H1 (cell line): ENCODE measurements around the gene CTNNA3. TPM values are rescaled to one million over a fixed set of nuclear protein-coding genes. Genes with fewer than 3 reads are reported as not detected.

Experiments used
- CTCF ChIA-PET: fragments of 300-600 bp; sonication (Branson Sonifier 250); formaldehyde crosslinking; loops from one replicate; lab custom pipeline; 2021; ENCODE audit not compliant: partially characterized antibody; lab: Charles Lee
- POLR2A ChIA-PET: fragments of 300-600 bp; sonication (Branson Sonifier 250); formaldehyde crosslinking; loops from one replicate; lab custom pipeline; 2021; ENCODE audit warnings: inconsistent platforms; ENCODE audit not compliant: partially characterized antibody; lab: Charles Lee
- DNase-seq, 2 experiments: peaks; one replicate each; pipeline versions ENCODE4 v3.0.0 to v3.0.0-alpha.2; 2010 to 2022; ENCODE audit warnings: low spot score in 2 of 2, low read depth in 1 of 2, mixed read lengths in 1 of 2
- FAIRE-seq: peaks from 2 replicates; lab custom pipeline; 2011; peaks lifted over from hg19 to GRCh38; lab: Jason Lieb, UNC
- H2AFZ ChIP-seq: 2 replicates; pipeline ENCODE4 v1.8.1; 2012; ENCODE audit warnings: low read length, inconsistent platforms
- H2AK5ac ChIP-seq: 2 replicates; pipeline ENCODE4 v1.6.1; 2013; ENCODE audit warnings: low read depth, low read length
- H2BK120ac ChIP-seq: replicated peaks from 2 replicates; pipeline ENCODE3; 2013; ENCODE audit warnings: low read depth, low read length, inconsistent platforms
- H2BK12ac ChIP-seq: 2 replicates; pipeline ENCODE4 v1.6.1; 2013; ENCODE audit warnings: low read depth, low read length
- H2BK15ac ChIP-seq: 2 replicates; pipeline ENCODE4 v1.6.1; 2013; ENCODE audit warnings: low read length
- H2BK20ac ChIP-seq: 2 replicates; pipeline ENCODE4 v1.6.1; 2013; ENCODE audit warnings: low read length
- H2BK5ac ChIP-seq: 2 replicates; pipeline ENCODE4 v1.6.1; 2013; ENCODE audit warnings: low read depth, low read length
- H3K14ac ChIP-seq: 2 replicates; pipeline ENCODE4 v1.6.1; 2013; ENCODE audit warnings: inconsistent platforms; ENCODE audit not compliant: insufficient read length
- H3K18ac ChIP-seq: 2 replicates; pipeline ENCODE4 v1.6.1; 2013; ENCODE audit warnings: low read length; ENCODE audit errors: extremely low read depth
- H3K23ac ChIP-seq: 2 replicates; pipeline ENCODE4 v1.6.1; 2013; ENCODE audit warnings: inconsistent platforms; ENCODE audit not compliant: insufficient read length
- H3K23me2 ChIP-seq: 2 replicates; pipeline ENCODE4 v1.6.1; 2013; ENCODE audit warnings: low read depth, low read length
- H3K27ac ChIP-seq: 2 replicates; pipeline ENCODE4 v1.6.1; 2011; ENCODE audit warnings: low read depth, low read length, inconsistent platforms
- H3K27me3 ChIP-seq, 4 experiments: replicated peaks in 1 of 4; 1 replicate in 1 of 4; 2 replicates in 3 of 4; pipeline versions ENCODE4 v1.6.1 to v1.8.1; 2011 to 2013; ENCODE audit warnings: low read length in 3 of 4, mild to moderate bottlenecking in 3 of 4, inconsistent platforms in 2 of 4, mixed read lengths in 2 of 4, moderate library complexity in 1 of 4; ENCODE audit not compliant: control insufficient read depth in 3 of 4, insufficient read depth in 3 of 4; ENCODE audit errors: extremely low read depth in 1 of 4
- H3K36me3 ChIP-seq, 4 experiments: 2 replicates each; pipeline versions ENCODE4 v1.6.1 to v1.8.1; 2011 to 2013; ENCODE audit warnings: mild to moderate bottlenecking in 4 of 4, low read length in 3 of 4, moderate library complexity in 2 of 4, control low read depth in 1 of 4, inconsistent platforms in 1 of 4; ENCODE audit not compliant: insufficient read depth in 4 of 4, control insufficient read depth in 2 of 4
- H3K4ac ChIP-seq: replicated peaks from 2 replicates; pipeline ENCODE3; 2013; ENCODE audit warnings: low read length, low read depth, mixed read lengths, inconsistent platforms; ENCODE audit not compliant: insufficient read length
- H3K4me1 ChIP-seq, 4 experiments: replicated peaks in 1 of 4; 1 replicate in 1 of 4; 2 replicates in 3 of 4; pipeline versions ENCODE4 v1.6.1 to v1.8.1; 2011 to 2013; ENCODE audit warnings: low read length in 3 of 4, inconsistent platforms in 2 of 4, mixed read lengths in 1 of 4; ENCODE audit not compliant: insufficient read depth in 4 of 4, control insufficient read depth in 3 of 4
- H3K4me2 ChIP-seq, 2 experiments: 2 replicates each; pipeline versions ENCODE4 v1.6.1 to v1.8.1; 2011 to 2013; ENCODE audit warnings: low read depth in 2 of 2, low read length in 2 of 2, control low read depth in 1 of 2, inconsistent platforms in 1 of 2, mild to moderate bottlenecking in 1 of 2; ENCODE audit not compliant: insufficient read depth in 1 of 2
- H3K4me3 ChIP-seq, 4 experiments: fragments of 200-600, 300-600 bp in 1 of 4; sonication (generic), shearing (Covaris generic), sonication (Bioruptor Twin) in 1 of 4; 2 replicates each; pipeline versions ENCODE4 v1.5.1 to v1.8.1; 2011 to 2016; ENCODE audit warnings: low read length in 4 of 4, low read depth in 3 of 4, control low read depth in 2 of 4, inconsistent platforms in 2 of 4, mild to moderate bottlenecking in 2 of 4, mixed read lengths in 1 of 4, moderate library complexity in 1 of 4; ENCODE audit not compliant: insufficient read depth in 2 of 4; ENCODE audit errors: extremely low read depth in 1 of 4
- H3K56ac ChIP-seq: replicated peaks from 2 replicates; pipeline ENCODE3; 2013; ENCODE audit warnings: low read depth, mild to moderate bottlenecking, mixed read lengths, low read length, inconsistent platforms; ENCODE audit not compliant: insufficient read length
- H3K79me1 ChIP-seq: 2 replicates; pipeline ENCODE4 v1.6.1; 2013; ENCODE audit warnings: low read depth, low read length, control low read depth
- H3K79me2 ChIP-seq, 2 experiments: 2 replicates each; pipeline versions ENCODE4 v1.6.1 to v1.8.1; 2012 to 2013; ENCODE audit warnings: low read length in 2 of 2, mild to moderate bottlenecking in 2 of 2, inconsistent platforms in 1 of 2; ENCODE audit not compliant: insufficient read depth in 2 of 2, control insufficient read depth in 1 of 2
- H3K9ac ChIP-seq, 4 experiments: replicated peaks in 1 of 4; 1 replicate in 1 of 4; 2 replicates in 3 of 4; pipeline versions ENCODE4 v1.6.1 to v1.8.1; 2011 to 2013; ENCODE audit warnings: low read depth in 3 of 4, low read length in 3 of 4, control low read depth in 2 of 4, mild to moderate bottlenecking in 2 of 4, moderate library complexity in 2 of 4, inconsistent platforms in 1 of 4; ENCODE audit errors: extremely low read depth in 1 of 4
- H3K9me3 ChIP-seq, 2 experiments: 2 replicates each; pipeline versions ENCODE4 v1.6.1 to v1.8.1; 2012 to 2013; ENCODE audit warnings: mild to moderate bottlenecking in 2 of 2, moderate library complexity in 2 of 2, control low read depth in 1 of 2, inconsistent platforms in 1 of 2, low read depth in 1 of 2, low read length in 1 of 2, mixed read lengths in 1 of 2; ENCODE audit not compliant: insufficient read depth in 2 of 2
- H4K20me1 ChIP-seq, 2 experiments: replicated peaks in 1 of 2; 2 replicates each; pipeline versions ENCODE3 to v1.8.1; 2011 to 2013; ENCODE audit warnings: inconsistent platforms in 2 of 2, low read length in 2 of 2, mild to moderate bottlenecking in 1 of 2; ENCODE audit not compliant: insufficient read depth in 2 of 2, control insufficient read depth in 1 of 2
- H4K5ac ChIP-seq: 2 replicates; pipeline ENCODE4 v1.6.1; 2013; ENCODE audit warnings: low read length, low read depth, mixed read lengths, inconsistent platforms; ENCODE audit not compliant: insufficient read length
- H4K8ac ChIP-seq: 2 replicates; pipeline ENCODE4 v1.8.0; 2013; ENCODE audit warnings: mild to moderate bottlenecking, moderate library complexity, low read length, inconsistent platforms; ENCODE audit not compliant: insufficient read depth; ENCODE audit errors: extremely low read depth
- H4K91ac ChIP-seq: replicated peaks from 2 replicates; pipeline ENCODE3; 2013; ENCODE audit warnings: low read length, mixed read lengths, inconsistent platforms; ENCODE audit not compliant: insufficient read length
- ATF3 ChIP-seq: IDR thresholded peaks from 2 replicates; pipeline ENCODE4 v1.6.1; 2011; ENCODE audit warnings: low read depth, mild to moderate bottlenecking, low read length; ENCODE audit not compliant: insufficient read depth
- BCL11A ChIP-seq, 2 experiments: IDR thresholded peaks; one replicate each; pipeline ENCODE4 v1.6.1; 2011; ENCODE audit warnings: low read depth in 2 of 2, low read length in 2 of 2, mild to moderate bottlenecking in 2 of 2
- EZH2 ChIP-seq: fragments of 200-600 bp; sonication (generic); IDR thresholded peaks from 2 replicates; pipeline ENCODE4 v1.7.1; 2012; ENCODE audit warnings: low read depth, mild to moderate bottlenecking, moderate library complexity, low read length, inconsistent platforms; ENCODE audit not compliant: severe bottlenecking
- JUN ChIP-seq: IDR thresholded peaks from 2 replicates; pipeline ENCODE4 v1.6.1; 2011; ENCODE audit warnings: low read depth, mild to moderate bottlenecking, improper control_type of control experiment, low read length
- JUND ChIP-seq: IDR thresholded peaks from 2 replicates; pipeline ENCODE4 v1.6.1; 2011; ENCODE audit warnings: mild to moderate bottlenecking, improper control_type of control experiment, low read length
- RAD21 ChIP-seq, 2 experiments: IDR thresholded peaks in 1 of 2; conservative IDR thresholded peaks in 1 of 2; 2 replicates each; pipeline ENCODE4 v1.6.1; 2011; ENCODE audit warnings: low read depth in 2 of 2, low read length in 2 of 2, improper control_type of control experiment in 1 of 2, inconsistent platforms in 1 of 2, mild to moderate bottlenecking in 1 of 2, moderate library complexity in 1 of 2
- SAP30 ChIP-seq: fragments of 300-600 bp; sonication (generic); IDR thresholded peaks from 2 replicates; pipeline ENCODE4 v1.7.1; 2012; ENCODE audit warnings: low read length, moderate library complexity, mild to moderate bottlenecking, inconsistent platforms; ENCODE audit not compliant: insufficient read depth, insufficient replicate concordance
- TEAD4 ChIP-seq: IDR thresholded peaks from 2 replicates; pipeline ENCODE4 v1.6.1; 2012; ENCODE audit warnings: low read depth, low read length, inconsistent platforms, mixed read lengths
- USF2 ChIP-seq: IDR thresholded peaks from 2 replicates; pipeline ENCODE4 v1.6.1; 2011; ENCODE audit warnings: low read length, improper control_type of control experiment
- whole genome bisulfite sequencing, 2 experiments: shearing (Covaris generic) in 1 of 2; methylation state at CpG; one replicate each; pipeline versions ENCODE4 v1.1.6 to v1.1.7; 2013 to 2015; ENCODE audit warnings: low lambda C conversion rate in 2 of 2, mixed read lengths in 2 of 2, inconsistent platforms in 1 of 2, low coverage in 1 of 2, missing lambda C conversion rate in 1 of 2; ENCODE audit not compliant: insufficient replicate concordance in 2 of 2, insufficient coverage in 1 of 2, insufficient read length in 1 of 2; ENCODE audit errors: extremely low coverage in 1 of 2, missing lambda C conversion rate in 1 of 2; 5-methylcytosine and 5-hydroxymethylcytosine counted together
- polyA plus RNA-seq, 7 experiments: library from polyadenylated mRNA; depleted of rRNA in 3 of 7; stranded (reverse) in 5 of 7; unstranded in 2 of 7; fragments of >200 nt in 5 of 7; fragments of 200-250 nt in 2 of 7; gene quantifications; 1 replicate in 5 of 7; 2 replicates in 1 of 7; 4 replicates in 1 of 7; pipeline versions ENCODE4 v1.2.1 to v1.2.3, GENCODE V29; 2011 to 2013; ENCODE audit warnings: missing spikeins in 2 of 7, mixed read lengths in 2 of 7
- total RNA-seq: library from RNA; stranded (reverse); fragmentation: NEBNext Ultra II Directional; extraction: Animal tissue kit (Norgen Biotek cat#: 25700); gene quantifications from 2 replicates; pipeline ENCODE4 v1.2.1, GENCODE V29; 2021
- TF ChIP-seq, protein P1 (sequence below): IDR thresholded peaks from 2 replicates; pipeline ENCODE4 v1.6.1; 2012; ENCODE audit warnings: low read length, inconsistent platforms

Gene CTNNA3
- total and polyA plus RNA-seq, 2 of the 8 experiments (the other 6 are each of a cell fraction or from before 2014, with no cell fraction given), result 1.3 to 1.5 TPM

GRCh38 chr10:67608001-67608400, 88.0 kb downstream of the CTNNA3 start:
- Histone ChIP-seq H3K79me2 (no peaks in the 10 kb centered on the region), H3K79me1 (no peaks in the 10 kb centered on the region), H3K27ac (no peak overlapping the region), H3K9me3 (no peaks in the 10 kb centered on the region), H2BK120ac (no peak overlapping the region), H3K4me3 (no peak overlapping the region), H3K4me2 (no peak overlapping the region), H3K23me2 (no peaks in the 10 kb centered on the region), H3K27me3 (no peaks in the 10 kb centered on the region), H4K5ac (no peak overlapping the region), H3K23ac (no peak overlapping the region), H4K91ac (no peak overlapping the region), H2BK5ac (no peak overlapping the region), H3K9ac (no peak overlapping the region), H4K20me1 (no peaks in the 10 kb centered on the region), H2BK12ac (no peak overlapping the region), H2AK5ac (no peak overlapping the region), H3K36me3 (no peaks in the 10 kb centered on the region), H3K56ac (no peak overlapping the region), H2AFZ (no peak overlapping the region), H3K4me1 (0 out of 7 replicates have a peak, but pooled peaks cover 0 to 3% (median 0%) of the 10 kb centered on the region in 4 experiments), H2BK15ac (no peak overlapping the region), H3K4ac (no peak overlapping the region), H3K18ac (no peak overlapping the region), H3K14ac (no peak overlapping the region), H4K8ac (no peak overlapping the region), H2BK20ac (no peak overlapping the region)
- DNase-seq, result no peak
- FAIRE-seq, result no peak
- WGBS, 2 experiments, result 83 to 100% methylated on average over 1 to 2 of the region's 2 CpGs
- ChIA-PET CTCF (no interaction called here), POLR2A (no interaction called here)
- TF ChIP-seq, protein P1, sequence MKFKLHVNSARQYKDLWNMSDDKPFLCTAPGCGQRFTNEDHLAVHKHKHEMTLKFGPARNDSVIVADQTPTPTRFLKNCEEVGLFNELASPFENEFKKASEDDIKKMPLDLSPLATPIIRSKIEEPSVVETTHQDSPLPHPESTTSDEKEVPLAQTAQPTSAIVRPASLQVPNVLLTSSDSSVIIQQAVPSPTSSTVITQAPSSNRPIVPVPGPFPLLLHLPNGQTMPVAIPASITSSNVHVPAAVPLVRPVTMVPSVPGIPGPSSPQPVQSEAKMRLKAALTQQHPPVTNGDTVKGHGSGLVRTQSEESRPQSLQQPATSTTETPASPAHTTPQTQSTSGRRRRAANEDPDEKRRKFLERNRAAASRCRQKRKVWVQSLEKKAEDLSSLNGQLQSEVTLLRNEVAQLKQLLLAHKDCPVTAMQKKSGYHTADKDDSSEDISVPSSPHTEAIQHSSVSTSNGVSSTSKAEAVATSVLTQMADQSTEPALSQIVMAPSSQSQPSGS, result no peak
- TF ChIP-seq JUND (no peak), RAD21 (IDR thresholded peaks at IDR 0.05 in 1 of 2, conservative IDR thresholded peaks at IDR 0.05 in 1 of 2; ENCODE audit: low read depth in 2 of 2, low read length in 2 of 2) (no peak), EZH2 (no peak), JUN (no peak), ATF3 (no peak), USF2 (no peak), BCL11A (IDR thresholded peaks at IDR 0.05; ENCODE audit: low read depth in 2 of 2, low read length in 2 of 2) (no peak), TEAD4 (no peak), SAP30 (no peak)
